ENCODE results near the gene GNB1. TPM values are rescaled to one million over a fixed set of nuclear protein-coding genes. Genes with fewer than 3 reads are reported as not detected.

GNB1 gene
- total and polyA plus RNA-seq, 9 of the 15 experiments (the other 6 are each of a cell fraction or from before 2014, with no cell fraction given) = 34.3 to 388 (median 114) TPM

GRCh38 chr1:1846386-1846918 lies 44.4 kb downstream of the GNB1 start:
- Histone ChIP-seq H3K4me1 (replicated peaks in 1 of 2; ENCODE audit: control insufficient read depth in 2 of 2, insufficient read depth in 2 of 2, low read length in 2 of 2) (peaks cover 7 to 17% of the 10 kb centered on the region in 2 experiments; a peak in 3 of 5 replicates), H2AFZ (ENCODE audit: low read depth, low read length) (no peak overlapping the region), H3K27me3 (ENCODE audit: control insufficient read depth in 2 of 2, insufficient read depth in 2 of 2, low read length in 2 of 2) (no peaks in the 10 kb centered on the region), H3K9ac (ENCODE audit: insufficient read depth in 1 of 2, low read depth in 2 of 2, low read length in 2 of 2) (no peak overlapping the region), H4K20me1 (replicated peaks; ENCODE audit: control insufficient read depth, insufficient read depth, low read length) (peaks cover 26% of the 10 kb centered on the region), H3K27ac (ENCODE audit: extremely low read depth, low read depth, low read length) (peak overlapping the region; percentile 22; the same call in 1 of the 3 replicates), H3K9me1 (ENCODE audit: control insufficient read depth, insufficient read depth, low read length) (no peaks in the 10 kb centered on the region), H3K79me2 (ENCODE audit: control insufficient read depth, insufficient read depth, low read length) (peaks cover 86% of the 10 kb centered on the region), H3K4me3 (no peak overlapping the region), H3K4me2 (ENCODE audit: insufficient read depth, low read length) (no peak overlapping the region), H3K9me3 (replicated peaks; ENCODE audit: control insufficient read depth, insufficient read depth, low read depth, low read length) (no peaks in the 10 kb centered on the region), H3K36me3 (ENCODE audit: control insufficient read depth, insufficient read depth, low read length) (peaks cover 30% of the 10 kb centered on the region)
- 88% methylated on average over 5 of the region's 5 CpGs for WGBS (ENCODE audit: insufficient coverage, low coverage, missing lambda C conversion rate)
- DNase-seq (ENCODE audit: extremely low read depth in 1 of 4, low spot score in 3 of 4) (no peak), ATAC-seq (no peak), FAIRE-seq (no peak)
- POLR2A ChIA-PET = interaction anchor here (0.6 to 1.8 kb wide), 8 partner anchors 10 to 1823 kb away, joined by 3 to 5 read pairs (median 3); no protein-coding TSS in a partner anchor
- CTCF ChIA-PET (ENCODE audit: low intra/inter-chr PET ratio) = no interaction called here
- BruUV-seq (replicated peaks) = no TSS peak
- intact Hi-C loops (cut with micrococcal nuclease) (no loop called here), in situ Hi-C loops (cut with MboI) (no loop called here)
- TF ChIP-seq PBX2 (CRISPR knock-in tag; IDR thresholded peaks at IDR 0.05; ENCODE audit: low read depth) (no peak), PBX2 (tag; conservative IDR thresholded peaks at IDR 0.05; ENCODE audit: low read depth) (peak; percentile 74), SMAD4 (CRISPR knock-in tag; conservative IDR thresholded peaks at IDR 0.05) (no peak), SNIP1 (IDR thresholded peaks at IDR 0.05; ENCODE audit: low read depth) (no peak), MEIS2 (IDR thresholded peaks at IDR 0.05; ENCODE audit: partially characterized antibody) (peak; percentile 67), PKNOX1 (IDR thresholded peaks at IDR 0.05) (peak; percentile 36; the same call in 1 of the 2 replicates), ZNF655 (CRISPR knock-in tag; IDR thresholded peaks at IDR 0.05) (no peak)
